Activated CD8-positive, alpha-beta memory T cell treated with anti-CD3 and anti-CD28 coated beads for 36 hours (primary cell): Measurements from ENCODE around the gene THADA. TPM values are rescaled to one million over a fixed set of nuclear protein-coding genes. Genes with fewer than 3 reads are reported as not detected.

Experiments
- CTCF ChIA-PET: fragments of 350-600 bp; sonication (Branson Sonifier 250); formaldehyde crosslinking; loops from one replicate; lab custom pipeline; 2021; ENCODE audit warnings: antibody characterized with exemption; lab: Charles Lee
- POLR2A ChIA-PET: fragments of 350-600 bp; sonication (Branson Sonifier 250); formaldehyde crosslinking; loops from one replicate; lab custom pipeline; 2021; ENCODE audit warnings: antibody characterized with exemption; lab: Charles Lee
- total RNA-seq, 2 experiments: library from RNA; stranded (reverse); gene quantifications; one replicate each; pipeline ENCODE4 v1.2.3, GENCODE V29; 2021

Gene THADA
- total RNA-seq, 2 experiments from 2014 or later: 52.7 to 54.2 TPM

DNA sequence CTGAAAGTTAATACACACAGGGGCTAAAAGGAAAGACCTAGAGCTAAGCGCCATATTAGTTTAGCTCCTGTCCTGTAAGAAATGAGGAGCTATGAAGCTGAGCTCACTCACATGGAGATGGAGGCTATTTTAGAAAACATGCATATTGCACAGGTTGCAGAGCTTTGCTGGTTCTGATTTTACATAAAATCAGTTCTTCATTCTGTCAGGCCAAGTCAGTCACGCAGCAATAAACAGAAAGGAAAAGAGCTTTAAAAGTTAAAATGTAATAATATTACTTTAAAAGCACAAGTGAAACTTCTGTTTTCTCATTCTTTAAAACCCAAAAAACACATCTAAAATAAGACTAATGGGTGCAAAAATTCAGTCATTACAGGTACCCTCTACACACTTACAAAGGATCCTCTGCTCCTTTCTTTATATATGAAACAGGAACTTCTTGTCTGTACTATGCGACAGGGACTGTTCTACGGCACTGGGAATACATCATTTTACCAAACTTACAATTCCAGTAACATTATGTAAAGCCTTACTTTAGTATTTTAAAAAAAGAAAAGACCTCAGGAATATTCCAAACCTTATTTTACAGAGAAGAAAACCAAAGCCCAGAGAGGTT is 113.8 kb downstream of the THADA start:
- CTCF ChIA-PET: interaction anchor here (1.2 kb wide), 1 partner anchor 537 kb away, joined by 4 read pairs; no protein-coding TSS in a partner anchor
- POLR2A ChIA-PET: no interaction called here

GRCh38 chr2:43480874-43481273 is 115.0 kb downstream of the THADA start:
- POLR2A ChIA-PET: interaction anchor here (0.6 kb wide), 1 partner anchor 30 kb away, joined by 4 read pairs; no protein-coding TSS in a partner anchor

GRCh38 chr2:43478412-43479086 is 117.3 kb downstream of the THADA start:
- CTCF ChIA-PET: interaction anchor here (0.5 to 0.9 kb wide), 2 partner anchors 63 to 249 kb away, joined by 3 read pairs; no protein-coding TSS in a partner anchor
- POLR2A ChIA-PET: no interaction called here

More at GRCh38 chr2:43480874-43481273, 115.0 kb downstream of the THADA start:
- CTCF ChIA-PET: no interaction called here

GRCh38 chr2:43475922-43476321 is 119.9 kb downstream of the THADA start:
- ChIA-PET POLR2A (no interaction called here), CTCF (interaction anchor here (0.9 kb wide), 1 partner anchor 247 kb away, joined by 3 read pairs; no protein-coding TSS in a partner anchor)

DNA sequence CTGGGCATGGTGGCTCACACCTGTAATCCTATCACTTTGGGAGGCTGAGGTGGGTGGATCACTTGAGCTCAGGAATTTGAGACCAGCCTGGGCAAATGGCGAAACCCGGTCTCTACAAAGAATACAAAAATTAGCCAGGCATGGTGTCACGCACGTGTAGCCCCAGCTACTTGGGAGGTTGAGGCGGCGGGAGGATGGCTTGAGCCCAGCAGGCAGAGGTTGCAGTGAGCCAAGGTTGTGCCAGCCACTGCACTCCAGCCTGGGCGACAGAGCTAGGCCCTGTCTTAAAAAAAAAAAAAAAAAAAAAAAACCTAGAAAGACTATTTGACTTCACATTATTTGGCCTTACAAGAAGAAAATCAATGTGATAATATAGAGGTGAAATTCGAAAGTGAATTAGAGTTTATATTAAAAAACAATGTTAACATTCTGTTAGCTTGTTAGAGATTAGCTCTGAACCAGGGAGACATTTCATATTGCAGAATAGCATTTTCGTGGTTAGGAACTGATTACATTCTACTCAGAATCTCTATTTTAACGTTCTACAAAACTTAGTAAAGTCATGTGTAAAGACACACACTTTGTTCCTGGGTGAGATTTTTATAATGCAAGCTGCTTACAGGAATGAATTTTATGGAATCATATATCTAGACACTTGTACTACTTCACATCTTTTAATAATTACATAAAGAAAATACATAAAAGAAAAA is 120.5 kb downstream of the THADA start:
- POLR2A ChIA-PET: interaction anchor here (0.6 kb wide), 1 partner anchor 1278 kb away, joined by 3 read pairs; no protein-coding TSS in a partner anchor
- CTCF ChIA-PET: interaction anchor here (0.9 kb wide), 1 partner anchor 246 kb away, joined by 3 read pairs; no protein-coding TSS in a partner anchor

DNA sequence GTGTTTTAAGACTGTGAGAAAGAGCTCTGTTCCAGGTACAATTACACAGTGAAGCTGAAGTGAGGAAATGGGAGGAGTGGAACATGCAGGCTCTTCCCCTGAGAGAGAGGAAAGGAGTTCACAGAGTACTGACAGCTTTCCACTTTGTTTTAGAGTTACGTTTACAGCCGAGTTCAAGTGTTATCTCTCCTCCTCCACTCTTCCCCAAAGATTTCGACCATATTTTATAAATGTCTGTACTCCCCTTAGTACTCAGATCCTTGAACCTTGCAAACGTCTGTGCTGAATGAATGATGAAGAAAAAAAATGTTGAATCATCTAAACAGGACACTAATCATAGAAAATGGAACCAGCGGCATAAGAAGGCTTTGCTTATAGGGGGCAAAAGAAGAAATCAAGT is 121.6 kb downstream of the THADA start:
- ChIA-PET POLR2A (no interaction called here), CTCF (no interaction called here)

DNA sequence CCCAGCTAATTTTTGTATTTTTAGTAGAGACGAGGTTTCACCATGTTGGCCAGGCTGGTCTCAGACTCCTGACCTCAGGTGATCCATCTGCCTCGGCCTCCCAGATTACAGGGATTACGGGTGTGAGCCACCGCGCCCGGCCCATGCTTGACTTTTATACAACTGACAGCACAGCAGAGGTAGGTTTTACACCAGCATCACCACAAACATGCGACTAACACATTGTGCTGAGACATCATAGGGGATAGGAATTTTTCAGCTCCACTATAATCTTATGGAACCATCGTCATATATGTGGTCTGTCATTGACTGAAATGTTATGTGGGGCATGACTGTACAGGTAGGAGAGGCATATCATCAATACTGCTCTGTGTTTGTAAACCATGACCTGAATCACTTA is 122.1 kb downstream of the THADA start:
- ChIA-PET POLR2A (no interaction called here), CTCF (no interaction called here)

DNA sequence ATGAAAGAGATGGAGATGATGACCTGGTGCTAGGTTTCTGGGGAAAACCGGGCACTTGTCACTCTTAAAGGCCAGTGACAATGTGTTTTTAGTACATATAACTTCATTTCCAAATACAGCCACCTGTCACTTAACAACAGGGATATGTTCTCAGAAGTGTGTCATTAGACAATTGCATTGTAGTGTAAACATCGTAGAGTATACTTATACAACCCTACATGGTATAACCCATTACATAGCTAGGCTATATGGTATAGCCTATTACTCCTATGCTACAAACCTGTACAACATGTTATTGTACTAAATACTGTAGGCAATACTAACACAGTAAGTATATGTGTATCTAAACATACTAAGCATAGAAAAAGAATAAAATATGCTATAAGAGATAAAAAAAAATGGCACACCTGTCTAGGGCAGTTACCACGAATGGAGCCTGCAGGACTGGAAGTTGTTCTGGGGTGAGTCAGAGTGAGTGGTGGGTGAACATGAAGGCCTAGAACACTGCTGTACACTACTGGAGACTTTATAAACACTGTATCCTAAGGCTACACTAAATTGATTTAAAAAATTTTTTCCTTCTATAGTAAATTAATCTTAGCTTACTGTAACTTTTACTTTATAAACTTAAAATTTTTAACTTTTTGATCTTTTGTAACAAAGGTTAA is 123.2 kb downstream of the THADA start:
- POLR2A ChIA-PET: no interaction called here
- CTCF ChIA-PET: no interaction called here

DNA sequence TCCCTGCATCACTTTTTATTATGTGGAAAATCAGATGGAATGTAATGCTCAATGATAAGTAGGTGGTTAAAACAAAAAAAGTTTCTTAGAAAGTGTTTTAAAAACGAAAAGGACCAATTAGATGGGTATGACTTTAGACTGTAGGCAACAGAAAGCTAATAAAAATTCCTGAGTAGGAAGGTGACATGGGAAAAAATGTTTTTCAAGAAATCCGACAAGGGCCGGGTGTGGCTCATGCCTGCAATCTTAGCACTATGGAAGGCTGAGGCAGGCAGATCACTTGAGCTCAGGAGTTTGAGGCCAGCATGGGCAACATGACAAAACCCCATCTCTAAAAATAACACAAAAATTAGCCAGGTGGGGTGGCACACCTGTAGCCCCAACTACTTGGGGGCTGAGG is 126.1 kb downstream of the THADA start:
- POLR2A ChIA-PET: no interaction called here
- CTCF ChIA-PET: interaction anchor here (0.7 kb wide), 1 partner anchor 230 kb away, joined by 3 read pairs; no protein-coding TSS in a partner anchor

DNA sequence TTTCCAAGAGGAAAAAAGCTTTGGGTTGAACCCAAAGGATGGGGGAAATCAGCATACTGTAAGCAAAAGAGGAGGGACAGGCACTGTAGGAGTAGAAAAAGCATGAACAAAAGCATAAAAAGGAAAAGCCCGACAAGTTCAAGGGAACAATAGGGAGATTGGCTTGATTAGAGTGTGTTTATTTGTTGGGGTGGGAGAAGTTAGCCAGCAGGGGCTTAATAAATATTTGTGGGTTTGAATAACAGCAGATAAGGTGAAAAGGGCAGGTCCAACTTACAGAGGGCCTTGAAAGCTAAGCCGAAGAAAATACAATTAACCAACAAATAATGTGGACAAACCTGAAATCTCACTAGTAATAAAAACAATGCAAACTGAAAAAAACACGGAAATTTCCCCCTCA is 126.7 kb downstream of the THADA start:
- ChIA-PET POLR2A (no interaction called here), CTCF (no interaction called here)

DNA sequence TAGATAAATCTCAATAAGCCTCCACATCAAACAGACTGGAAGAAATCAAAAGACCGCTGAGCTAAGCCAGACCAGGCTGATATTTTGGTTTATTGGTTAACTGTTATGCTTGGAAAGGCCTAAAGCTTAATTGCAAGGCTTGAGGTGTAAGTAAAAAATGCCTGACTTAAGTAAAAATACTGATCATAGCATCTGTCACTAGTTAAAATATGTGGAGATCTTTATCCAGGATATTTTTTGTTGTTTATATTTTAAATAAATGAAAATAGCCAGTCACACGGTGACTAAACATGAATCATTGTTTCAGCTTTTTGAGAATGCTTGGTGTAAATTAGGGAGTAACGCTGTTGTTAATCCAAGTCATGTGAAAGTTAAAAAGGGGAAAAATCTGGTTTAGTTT is 127.9 kb downstream of the THADA start:
- CTCF ChIA-PET: interaction anchor here (1.1 kb wide), 1 partner anchor 88 kb away, joined by 4 read pairs; no protein-coding TSS in a partner anchor
- POLR2A ChIA-PET: no interaction called here

DNA sequence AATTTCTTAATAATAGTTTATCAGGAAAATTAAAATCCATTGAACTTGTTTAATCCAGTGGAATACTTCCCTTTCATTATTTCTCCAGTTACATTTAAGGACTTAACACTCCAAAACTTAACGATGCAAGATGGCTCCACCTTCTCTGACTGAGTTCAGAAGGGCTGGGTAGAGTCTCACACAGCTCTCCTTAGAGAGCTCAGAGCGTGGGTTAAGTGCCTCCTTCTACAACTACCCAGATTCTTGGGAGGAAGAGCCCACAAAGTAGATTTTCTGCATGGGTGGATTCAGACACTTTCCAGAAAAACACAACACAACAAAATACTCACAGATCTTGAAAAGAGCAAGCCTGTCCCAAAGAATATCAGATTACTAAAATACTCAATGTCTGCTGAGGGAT is 130.6 kb downstream of the THADA start:
- ChIA-PET CTCF (no interaction called here), POLR2A (no interaction called here)

- ChIA-PET POLR2A (no interaction called here), CTCF (interaction anchor here (0.5 kb wide), 1 partner anchor 240 kb away, joined by 4 read pairs; no protein-coding TSS in a partner anchor)
These were observed 131.2 kb downstream of the THADA start for GRCh38 chr2:43464590-43464989.

GRCh38 chr2:43462866-43463641 is 132.8 kb downstream of the THADA start:
- ChIA-PET POLR2A (no interaction called here), CTCF (no interaction called here)

- CTCF ChIA-PET: interaction anchor here (0.6 kb wide), 1 partner anchor 686 kb away, joined by 5 read pairs; no protein-coding TSS in a partner anchor
- POLR2A ChIA-PET: no interaction called here
These were observed 134.3 kb downstream of the THADA start for GRCh38 chr2:43461453-43462073.

- ChIA-PET POLR2A (no interaction called here), CTCF (no interaction called here)
These were observed 135.1 kb downstream of the THADA start for GRCh38 chr2:43460611-43461365.

GRCh38 chr2:43460174-43460546 is 135.7 kb downstream of the THADA start:
- ChIA-PET POLR2A (interaction anchor here (0.6 kb wide), 1 partner anchor 840 kb away, joined by 8 read pairs; no protein-coding TSS in a partner anchor), CTCF (no interaction called here)
